MM.1S (cell line): ENCODE measurements around the gene WRNIP1.

Source experiments
- DNase-seq: peaks from one replicate; pipeline ENCODE4 v3.0.0-alpha.2; 2015
- H2AFZ ChIP-seq: fragments of 300-600 bp; sonication (generic); 2 replicates; pipeline ENCODE4 v1.6.0; 2016; ENCODE audit warnings: antibody characterized with exemption, low read length
- H3F3A ChIP-seq: fragments of 300-600 bp; sonication (generic); 2 replicates; pipeline ENCODE4 v1.6.1; 2016; ENCODE audit warnings: mild to moderate bottlenecking, antibody characterized with exemption, low read length, moderate library complexity, mixed read lengths; ENCODE audit not compliant: insufficient read depth
- H3K27ac ChIP-seq: fragments of 300-600 bp; sonication (generic); 2 replicates; pipeline ENCODE4 v1.5.1; 2016; ENCODE audit warnings: mild to moderate bottlenecking, low read length
- H3K27me3 ChIP-seq: fragments of 300-600 bp; sonication (generic); replicated peaks from 2 replicates; pipeline ENCODE4 v1.6.0; 2016; ENCODE audit warnings: low read length; ENCODE audit not compliant: insufficient read depth
- H3K36me3 ChIP-seq: fragments of 300-600 bp; sonication (generic); replicated peaks from 2 replicates; pipeline ENCODE4 v1.6.1; 2016; ENCODE audit warnings: mild to moderate bottlenecking, low read length, mixed read lengths; ENCODE audit not compliant: insufficient read depth
- H3K4me1 ChIP-seq: fragments of 300-600 bp; sonication (generic); 2 replicates; pipeline ENCODE4 v1.6.1; 2016; ENCODE audit warnings: low read length, mixed read lengths
- H3K4me2 ChIP-seq: fragments of 300-600 bp; sonication (generic); 2 replicates; pipeline ENCODE4 v1.6.0; 2016; ENCODE audit warnings: low read depth, low read length
- H3K4me3 ChIP-seq: fragments of 300-600 bp; sonication (generic); 2 replicates; pipeline ENCODE4 v1.5.1; 2016; ENCODE audit warnings: low read length, mixed read lengths
- H3K79me2 ChIP-seq: fragments of 300-600 bp; sonication (generic); 2 replicates; pipeline ENCODE4 v1.6.1; 2016; ENCODE audit warnings: mixed run types, low read length, mixed read lengths
- H3K9ac ChIP-seq: fragments of 300-600 bp; sonication (generic); 2 replicates; pipeline ENCODE4 v1.6.1; 2016; ENCODE audit warnings: low read length, mixed read lengths
- H3K9me2 ChIP-seq: fragments of 300-600 bp; sonication (generic); replicated peaks from 2 replicates; pipeline ENCODE4 v1.6.1; 2016; ENCODE audit warnings: mild to moderate bottlenecking, low read length, mixed read lengths; ENCODE audit not compliant: insufficient read depth
- H3K9me3 ChIP-seq: fragments of 300-600 bp; sonication (generic); replicated peaks from 2 replicates; pipeline ENCODE4 v1.6.1; 2016; ENCODE audit warnings: mild to moderate bottlenecking, low read length, mixed read lengths; ENCODE audit not compliant: insufficient read depth
- H4K20me1 ChIP-seq: fragments of 300-600 bp; sonication (generic); 2 replicates; pipeline ENCODE4 v1.6.1; 2016; ENCODE audit warnings: mild to moderate bottlenecking, low read length, moderate library complexity, mixed read lengths; ENCODE audit not compliant: insufficient read depth
- CTCF ChIP-seq: fragments of 300-600 bp; sonication (generic); IDR thresholded peaks from 2 replicates; pipeline ENCODE4 v1.5.1; 2016; ENCODE audit warnings: antibody characterized with exemption, low read length, mixed read lengths
- EZH2 ChIP-seq: fragments of 300-600 bp; sonication (generic); optimal IDR thresholded peaks from 2 replicates; pipeline ENCODE3; 2017; ENCODE audit warnings: low read depth, mild to moderate bottlenecking, antibody characterized with exemption, low read length, mixed read lengths
- EZH2phosphoT487 ChIP-seq: fragments of 300-600 bp; sonication (generic); IDR thresholded peaks from 2 replicates; pipeline ENCODE4 v1.6.1; 2018; ENCODE audit warnings: antibody characterized with exemption, low read length

WRNIP1 gene

GRCh38 chr6:2817903-2818443 lies 52.8 kb downstream of the WRNIP1 start:
- no peak for DNase-seq
- Histone ChIP-seq H3K9me2 (no peaks in the 10 kb centered on the region), H3K4me2 (no peak overlapping the region), H3K9ac (no peak overlapping the region), H2AFZ (no peak overlapping the region), H3K36me3 (no peaks in the 10 kb centered on the region), H4K20me1 (no peaks in the 10 kb centered on the region), H3K27ac (no peak overlapping the region), H3K9me3 (no peaks in the 10 kb centered on the region; the same call in 1 of the 2 replicates), H3K27me3 (no peaks in the 10 kb centered on the region), H3K4me1 (no peaks in the 10 kb centered on the region), H3K79me2 (no peaks in the 10 kb centered on the region), H3F3A (no peaks in the 10 kb centered on the region), H3K4me3 (no peak overlapping the region)
- no peak for TF ChIP-seq EZH2
- TF ChIP-seq CTCF: no peak
- TF ChIP-seq EZH2phosphoT487: no peak

GRCh38 chr6:2818593-2818992 lies 53.4 kb downstream of the WRNIP1 start:
- Histone ChIP-seq H3K9me2 (no peaks in the 10 kb centered on the region), H3K79me2 (no peaks in the 10 kb centered on the region), H3K4me3 (no peak overlapping the region), H3K27ac (no peak overlapping the region), H3K4me1 (no peaks in the 10 kb centered on the region), H3K27me3 (no peaks in the 10 kb centered on the region), H2AFZ (no peak overlapping the region), H4K20me1 (no peaks in the 10 kb centered on the region), H3K36me3 (no peaks in the 10 kb centered on the region), H3K9ac (no peak overlapping the region), H3F3A (no peaks in the 10 kb centered on the region), H3K4me2 (no peak overlapping the region), H3K9me3 (no peaks in the 10 kb centered on the region; the same call in 1 of the 2 replicates)
- TF ChIP-seq EZH2 (no peak), EZH2phosphoT487 (no peak), CTCF (no peak)
- no peak for DNase-seq

GRCh38 chr6:2819115-2819514 lies 53.9 kb downstream of the WRNIP1 start:
- no peak overlapping the region for H3K4me2 ChIP-seq

More at GRCh38 chr6:2819115-2819514, 53.9 kb downstream of the WRNIP1 start:
- Histone ChIP-seq H3K4me3 (no peak overlapping the region), H4K20me1 (no peaks in the 10 kb centered on the region), H3K27ac (no peak overlapping the region), H2AFZ (no peak overlapping the region), H3K79me2 (no peaks in the 10 kb centered on the region), H3K36me3 (no peaks in the 10 kb centered on the region), H3K9ac (no peak overlapping the region), H3F3A (no peaks in the 10 kb centered on the region), H3K4me1 (no peaks in the 10 kb centered on the region), H3K9me3 (no peaks in the 10 kb centered on the region; the same call in 1 of the 2 replicates), H3K27me3 (no peaks in the 10 kb centered on the region), H3K9me2 (no peaks in the 10 kb centered on the region)
- no peak for DNase-seq
- TF ChIP-seq EZH2phosphoT487 (no peak), EZH2 (no peak), CTCF (no peak)
